HT-29 (cell line): ENCODE measurements around the gene FXR1. TPM values are rescaled to one million over a fixed set of nuclear protein-coding genes. Genes with fewer than 3 reads are reported as not detected.
"Not testable (repeated sequence)": the region's sequence is repeated elsewhere in the genome, so short reads cannot be mapped to it uniquely, and the experiment has no call there.

Experiments
- DNase-seq: peaks from one replicate; pipeline ENCODE4 v3.0.0-alpha.2; 2015; ENCODE audit warnings: low spot score
- total RNA-seq: library from RNA; depleted of rRNA; stranded (reverse); fragments of >200 nt; shearing (Covaris generic); gene quantifications from 2 replicates; pipeline ENCODE4 v1.2.3, GENCODE V29; 2014

FXR1 gene
- total RNA-seq, 1 experiment from 2014 or later, result 54.4 TPM

- no peak for DNase-seq
Observed at GRCh38 chr3:180934638-180935037, 22.2 kb downstream of the FXR1 start.

- no peak for DNase-seq
Observed at GRCh38 chr3:180940826-180941225, 28.4 kb downstream of the FXR1 start.

GRCh38 chr3:180947761-180948390 is 35.4 kb downstream of the FXR1 start:
- DNase-seq, result no peak

- no peak for DNase-seq
Observed at GRCh38 chr3:180959691-180960090, 47.2 kb downstream of the FXR1 start.

- DNase-seq, result no peak
Observed at GRCh38 chr3:180961087-180961486, 48.6 kb downstream of the FXR1 start.

- no peak for DNase-seq
Observed at GRCh38 chr3:180961552-180961951, 49.1 kb downstream of the FXR1 start.

GRCh38 chr3:180962530-180962929 is 50.1 kb downstream of the FXR1 start:
- DNase-seq, result no peak

- DNase-seq, result no peak
Observed at GRCh38 chr3:180970931-180971330, 58.5 kb downstream of the FXR1 start.

- no peak for DNase-seq
Observed at GRCh38 chr3:180973543-180973942, 61.1 kb downstream of the FXR1 start.

- DNase-seq, result no peak
Observed at GRCh38 chr3:180974286-180974685, 61.8 kb downstream of the FXR1 start.

GRCh38 chr3:180977498-180977897 is 65.0 kb downstream of the FXR1 start:
- no peak for DNase-seq

- DNase-seq, result no peak
Observed at GRCh38 chr3:180979961-180980360, 67.5 kb downstream of the FXR1 start.

GRCh38 chr3:180980611-180981010 is 68.1 kb downstream of the FXR1 start:
- no peak for DNase-seq

- DNase-seq, result no peak
Observed at GRCh38 chr3:180981912-180982311, 69.4 kb downstream of the FXR1 start.

- no peak for DNase-seq
Observed at GRCh38 chr3:180983136-180983535, 70.7 kb downstream of the FXR1 start.

- not testable (repeated sequence) for DNase-seq
Observed at GRCh38 chr3:180986366-180986765, 73.9 kb downstream of the FXR1 start.

- DNase-seq, result no peak
Observed at GRCh38 chr3:180987344-180987743, 74.9 kb downstream of the FXR1 start.

GRCh38 chr3:180989291-180990163 is 77.1 kb downstream of the FXR1 start, which contains the start of gene DNAJC19:
DNAJC19 (minus strand) TSS chr3:180989736; CDS start chr3:180989602, 134 bp downstream.
- peak; percentile 92 for DNase-seq

- no peak for DNase-seq
Observed at GRCh38 chr3:180990505-180990904, 78.0 kb downstream of the FXR1 start.

- DNase-seq, result no peak
Observed at GRCh38 chr3:180996415-180996932, 84.0 kb downstream of the FXR1 start.

GRCh38 chr3:181002331-181002730 is 89.9 kb downstream of the FXR1 start:
- not testable (repeated sequence) for DNase-seq

- not testable (repeated sequence) for DNase-seq
Observed at GRCh38 chr3:181003469-181003868, 91.0 kb downstream of the FXR1 start.

- DNase-seq, result no peak
Observed at GRCh38 chr3:181006541-181006940, 94.1 kb downstream of the FXR1 start.
